SKM-1 treated with dmso at 0.1 percent for 144 hours (cell line): ENCODE measurements around the gene SDSL.

Source experiments
- DNase-seq: peaks from one replicate; lab custom pipeline; 2025; ENCODE audit not compliant: unreplicated experiment; lab: John Stamatoyannopoulos, UW

The SDSL gene

DNA sequence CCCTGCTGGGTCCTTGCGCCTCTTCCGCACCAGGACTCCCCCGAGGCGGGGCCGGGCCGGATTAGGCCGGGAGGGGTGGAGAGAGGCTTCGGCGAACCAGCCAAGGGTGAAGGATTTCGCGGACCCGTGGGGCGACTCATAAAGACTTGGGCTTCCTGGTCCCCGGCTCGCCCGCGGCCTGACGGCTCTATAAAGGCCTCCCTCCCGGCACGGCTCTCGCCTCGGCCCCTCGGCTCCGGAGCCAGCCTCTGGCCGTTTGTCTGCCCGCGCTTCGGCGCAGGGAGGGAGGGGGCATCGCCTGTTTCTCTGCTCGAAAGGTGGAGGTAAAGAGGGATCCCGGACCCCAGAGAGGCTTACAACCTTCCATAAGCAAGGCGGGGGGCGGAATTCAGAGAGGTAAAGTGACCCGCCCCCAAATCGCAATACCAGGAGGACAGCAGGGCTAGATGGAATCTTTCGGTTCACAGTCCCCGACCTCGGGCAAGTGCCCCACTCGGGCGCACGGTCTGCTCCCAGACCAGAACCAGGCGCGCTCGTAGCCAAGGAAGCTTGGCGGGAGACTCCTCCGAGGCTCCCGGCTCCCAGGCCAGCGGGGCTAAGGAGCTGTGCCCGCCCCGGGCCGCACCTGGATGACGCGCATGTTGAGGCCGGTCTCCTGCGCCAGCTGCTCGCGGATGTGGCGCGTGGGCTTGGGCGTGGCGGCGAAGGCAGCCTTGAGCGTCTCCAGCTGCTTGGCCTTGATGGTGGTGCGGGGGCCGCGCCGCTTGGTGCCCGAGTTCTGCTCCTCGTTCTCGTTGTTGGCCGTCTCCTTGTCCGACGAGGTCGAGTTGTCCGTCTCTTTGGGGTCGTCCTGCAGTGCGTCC lies 45.6 kb downstream of the SDSL start:
- DNase-seq: no peak

DNA sequence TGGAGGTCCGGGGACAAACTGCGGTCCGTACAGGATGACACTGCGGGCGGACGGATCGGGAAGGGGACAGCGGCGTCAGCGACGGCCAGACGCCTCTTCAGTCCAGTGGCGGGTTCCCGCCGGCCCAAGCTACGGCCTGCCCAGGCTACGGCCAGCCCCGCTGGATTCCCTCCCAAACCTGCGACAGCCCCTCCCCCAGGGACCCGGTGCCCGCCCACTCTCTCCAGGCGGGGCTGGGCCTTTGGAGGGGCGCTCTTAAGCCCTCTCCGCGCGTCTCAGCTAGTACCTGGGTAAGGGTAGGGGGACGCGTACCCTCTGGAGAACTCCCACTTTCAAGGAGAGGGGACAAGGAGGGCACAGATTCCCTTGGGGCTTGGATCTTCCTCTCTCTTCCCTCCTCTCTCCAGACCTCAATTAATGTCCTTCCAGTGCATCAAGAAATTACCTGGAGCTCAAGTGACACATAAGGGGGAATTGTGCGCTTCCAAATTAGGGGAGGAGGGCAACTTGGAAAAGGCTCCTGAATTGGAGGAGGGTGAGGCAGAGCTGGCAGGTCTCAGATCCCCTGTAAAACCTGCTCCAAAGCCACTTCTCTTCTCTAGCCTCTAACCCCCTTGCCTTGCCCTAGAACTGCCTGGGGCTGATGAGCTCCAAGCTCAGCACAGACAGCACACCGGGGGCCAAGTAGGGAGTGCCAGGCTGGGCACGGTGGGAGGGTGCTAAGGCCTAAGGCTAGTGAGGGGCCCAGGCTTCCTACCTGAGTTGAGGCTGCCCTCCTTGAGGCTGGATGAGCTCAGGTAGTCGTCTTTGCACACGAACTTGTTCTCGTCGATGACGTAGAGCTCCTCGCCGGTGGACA lies 46.4 kb downstream of the SDSL start:
- no peak for DNase-seq

DNA sequence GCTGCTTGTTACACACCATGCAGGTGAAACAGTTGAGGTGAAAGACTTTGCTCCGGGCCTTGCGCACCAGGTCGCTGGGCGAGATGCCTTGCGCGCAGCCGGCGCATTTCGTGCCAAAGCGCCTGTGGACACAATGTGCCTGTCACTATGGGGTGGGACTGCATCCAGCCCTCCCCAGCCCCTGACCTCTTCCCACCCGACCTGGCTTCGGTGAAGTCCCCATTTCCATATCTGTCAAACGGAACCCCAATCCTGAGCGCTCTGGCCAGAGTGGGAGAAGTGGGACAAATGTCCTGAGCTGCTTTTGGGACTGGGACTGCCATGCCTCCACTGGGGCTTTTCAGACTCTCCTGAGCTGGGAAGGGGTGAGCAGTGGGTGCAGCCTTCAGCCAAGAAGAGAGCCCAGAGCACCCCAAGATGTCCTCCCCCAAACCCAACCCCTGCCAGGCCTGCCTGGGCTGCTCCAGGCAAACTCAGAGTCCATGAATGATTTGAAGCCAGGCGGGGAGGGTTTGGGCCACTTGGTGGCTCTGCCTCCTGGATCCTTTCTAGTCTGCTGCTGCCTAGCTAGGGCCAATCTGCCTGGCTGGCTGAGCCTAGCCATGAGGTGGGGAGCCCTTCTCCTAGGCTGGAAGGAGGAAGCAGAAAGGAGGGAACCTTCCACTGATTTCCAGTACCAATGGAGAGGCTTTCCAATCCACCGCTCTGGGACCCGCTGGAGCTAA lies 47.2 kb downstream of the SDSL start:
- no peak for DNase-seq

DNA sequence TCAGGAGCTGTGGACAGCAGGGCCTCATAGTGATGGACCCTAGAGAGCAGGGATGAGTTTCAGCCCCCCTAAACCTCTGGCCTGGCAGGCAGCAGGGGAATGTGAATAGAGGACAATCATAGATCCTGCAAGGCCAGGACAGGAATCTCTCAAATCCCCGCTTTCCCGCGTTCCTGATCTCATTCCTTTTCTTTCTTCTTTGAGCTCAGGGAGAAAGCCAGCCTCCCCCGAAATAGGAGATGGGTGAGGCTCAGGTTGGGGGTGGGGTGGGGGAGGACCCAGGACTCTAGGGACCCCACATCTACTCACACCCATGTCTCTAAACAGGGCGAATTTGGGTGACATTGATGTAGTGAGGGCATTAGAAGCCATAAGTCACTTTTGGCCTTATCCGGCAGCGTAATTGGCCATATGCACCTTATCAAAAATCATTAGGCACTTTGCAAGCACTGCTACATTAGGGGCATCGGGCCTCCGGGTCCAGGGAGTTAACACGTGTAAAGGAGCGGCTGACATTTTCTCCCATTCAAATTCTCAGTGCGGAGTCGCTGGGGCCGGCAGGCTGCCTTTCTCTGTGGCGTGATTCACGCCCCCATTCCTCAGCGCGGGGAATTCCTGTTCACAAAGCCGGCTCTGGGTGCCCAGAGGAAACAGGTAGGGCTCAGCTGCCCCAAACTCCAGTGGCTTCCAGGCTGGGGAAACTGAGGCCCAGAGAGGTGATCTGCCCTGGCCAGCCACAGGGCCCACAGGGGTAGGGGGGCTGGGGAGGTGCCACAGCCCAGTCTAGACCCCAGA lies 48.0 kb downstream of the SDSL start:
- no peak for DNase-seq

DNA sequence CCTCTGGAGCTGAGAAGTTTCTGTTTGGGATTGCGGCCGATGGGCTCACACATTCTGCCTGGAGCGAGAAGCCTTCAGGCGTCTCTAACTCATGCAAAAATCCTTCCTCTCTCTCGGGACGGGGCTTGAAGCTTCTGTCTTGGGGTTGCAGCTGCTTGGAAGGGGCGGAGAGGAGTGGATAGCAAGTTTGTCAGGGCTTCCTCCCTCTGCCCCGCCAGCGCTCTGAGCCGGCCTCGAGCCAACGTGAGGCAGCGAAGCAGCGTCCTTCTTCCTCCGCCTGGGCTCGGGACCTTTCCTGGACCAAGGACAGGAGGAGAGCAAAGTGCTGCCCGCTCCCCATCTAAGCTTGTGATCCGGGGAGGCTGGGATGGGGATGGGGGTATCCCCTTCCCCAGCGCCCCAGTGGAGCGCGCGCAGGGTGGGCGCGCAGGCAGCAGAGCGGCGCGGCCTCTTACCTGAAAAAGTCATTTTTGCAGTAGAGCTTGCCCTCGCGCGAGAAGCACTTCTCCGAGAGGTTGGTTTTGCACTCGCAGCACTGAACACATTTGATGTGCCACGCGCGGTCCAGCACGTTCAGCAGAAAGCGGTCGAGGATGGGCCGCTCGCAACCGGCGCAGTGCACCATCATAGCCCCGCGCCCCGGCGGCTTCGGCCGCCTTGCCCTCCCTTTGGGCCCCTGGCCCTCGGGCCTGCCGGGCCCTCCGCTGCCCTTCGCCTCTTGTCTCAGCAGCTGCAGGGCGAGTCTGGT lies 48.9 kb downstream of the SDSL start:
- no peak for DNase-seq

DNA sequence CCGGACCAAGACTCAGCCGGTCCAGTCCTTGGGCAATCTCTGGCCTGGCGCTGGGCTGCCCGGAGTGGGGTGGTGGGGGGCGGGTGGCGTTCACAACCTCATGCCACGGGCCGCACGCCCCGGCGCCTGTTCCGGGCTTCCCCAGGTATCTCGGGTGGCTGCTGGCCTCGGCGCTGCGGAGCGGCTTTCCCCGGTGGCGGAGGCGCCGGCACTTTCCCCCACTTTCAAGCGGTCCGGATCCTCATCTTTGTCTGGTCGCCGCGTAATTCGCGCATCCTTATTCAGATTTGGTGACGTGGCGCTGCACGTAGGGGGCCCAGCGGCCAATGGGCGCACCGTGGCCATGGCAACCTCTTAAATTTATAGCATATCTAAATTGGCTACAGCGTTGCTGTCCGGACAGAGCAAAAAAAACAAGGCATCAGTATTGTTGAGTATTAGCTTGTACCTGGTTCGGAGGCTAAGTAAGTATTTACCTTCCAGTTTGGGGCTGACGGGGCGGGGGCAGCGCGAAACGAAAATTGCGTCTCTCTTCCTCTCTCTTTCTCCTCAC lies 49.5 kb downstream of the SDSL start, which contains the start of gene LHX5:
TSS of gene LHX5 (minus strand) at position 253 of the 553 bp plus-strand sequence. CDS start 373 bp downstream, outside the sequence.
- DNase-seq: no peak

DNA sequence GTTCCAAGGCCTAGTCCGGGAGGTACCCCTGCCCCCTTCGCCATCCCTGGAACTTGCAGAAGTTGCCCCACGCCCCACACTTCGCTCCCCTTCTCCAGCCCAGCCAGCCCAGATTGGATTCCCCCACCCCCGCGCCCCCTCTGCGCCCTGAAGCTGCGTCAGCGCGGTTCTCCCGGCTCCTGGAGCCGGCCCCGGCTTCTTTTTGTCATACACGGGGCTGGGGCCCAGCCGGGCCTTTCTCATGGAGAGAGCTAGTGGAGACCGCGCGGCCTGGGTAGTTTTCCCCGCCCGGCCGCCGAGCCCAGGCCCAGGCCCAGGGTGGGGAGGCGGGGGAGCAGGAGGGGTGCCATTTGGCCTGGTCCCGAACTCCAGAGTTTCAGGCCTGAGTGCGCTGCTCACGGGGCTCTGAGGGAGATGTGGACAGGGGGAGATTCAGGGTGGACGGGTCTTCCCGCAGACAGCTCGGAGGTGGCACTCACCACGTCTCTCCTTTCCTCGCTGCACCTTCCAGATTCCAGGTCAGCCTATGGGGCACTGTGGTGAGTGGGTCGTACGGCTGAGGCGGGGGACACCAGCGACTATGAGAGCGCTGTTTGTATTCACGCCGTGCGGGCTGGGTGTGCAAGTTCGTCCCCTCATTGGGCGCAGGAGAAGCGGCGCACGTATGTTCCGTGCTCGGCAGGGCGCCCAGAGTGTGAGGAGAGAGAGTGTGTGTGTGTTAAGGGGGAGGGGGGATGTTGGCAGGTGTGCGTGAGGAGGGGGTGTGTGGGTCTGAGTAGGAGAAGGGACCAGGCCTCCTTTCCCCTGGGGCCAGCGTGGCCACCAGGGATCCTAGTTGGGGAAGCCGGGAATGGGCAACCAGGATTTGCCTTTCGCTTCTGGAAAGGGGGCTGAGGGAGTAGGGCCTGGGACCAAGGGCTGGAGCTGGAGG lies 50.3 kb downstream of the SDSL start:
- DNase-seq: no peak

DNA sequence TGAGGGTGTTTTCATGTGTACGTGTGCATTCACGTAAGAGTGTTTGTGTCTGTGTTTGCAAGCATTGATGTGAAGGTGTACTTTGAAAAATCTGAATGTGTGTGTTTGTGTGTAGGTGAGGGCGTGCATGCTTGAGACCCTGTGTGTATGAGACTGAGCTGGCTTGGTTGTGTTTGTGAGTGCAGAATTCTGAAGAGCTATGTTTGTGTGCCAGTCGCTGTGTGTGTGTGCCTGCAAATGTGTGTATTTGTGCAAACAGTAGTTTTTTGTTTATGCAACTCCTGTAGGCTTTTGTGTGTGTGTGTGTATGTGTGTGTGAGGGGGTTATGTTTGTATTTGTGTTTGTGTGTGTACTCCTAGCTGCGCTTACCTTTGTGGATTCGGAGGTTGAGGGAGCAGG lies 51.2 kb downstream of the SDSL start:
- DNase-seq: no peak

DNA sequence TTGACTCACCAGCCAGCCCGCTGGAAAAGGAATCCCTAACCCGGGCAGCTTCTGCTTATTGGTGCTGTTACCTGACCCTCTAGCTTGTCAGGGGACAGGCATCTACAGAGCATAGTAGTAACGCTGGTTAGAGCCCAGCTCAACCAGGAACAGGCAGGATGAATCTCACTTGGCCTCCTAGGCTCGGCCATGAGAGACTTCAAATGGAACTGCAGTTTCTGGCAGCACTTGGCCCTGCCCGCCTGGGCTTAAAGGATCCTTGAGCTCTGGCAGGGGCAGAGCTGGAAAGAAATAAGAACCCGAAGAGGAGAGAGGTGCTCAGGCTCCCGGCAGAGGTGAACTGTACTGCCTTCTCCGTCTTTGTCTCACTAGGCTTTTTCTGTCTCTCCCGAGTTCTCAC lies 51.8 kb downstream of the SDSL start:
- no peak for DNase-seq

DNA sequence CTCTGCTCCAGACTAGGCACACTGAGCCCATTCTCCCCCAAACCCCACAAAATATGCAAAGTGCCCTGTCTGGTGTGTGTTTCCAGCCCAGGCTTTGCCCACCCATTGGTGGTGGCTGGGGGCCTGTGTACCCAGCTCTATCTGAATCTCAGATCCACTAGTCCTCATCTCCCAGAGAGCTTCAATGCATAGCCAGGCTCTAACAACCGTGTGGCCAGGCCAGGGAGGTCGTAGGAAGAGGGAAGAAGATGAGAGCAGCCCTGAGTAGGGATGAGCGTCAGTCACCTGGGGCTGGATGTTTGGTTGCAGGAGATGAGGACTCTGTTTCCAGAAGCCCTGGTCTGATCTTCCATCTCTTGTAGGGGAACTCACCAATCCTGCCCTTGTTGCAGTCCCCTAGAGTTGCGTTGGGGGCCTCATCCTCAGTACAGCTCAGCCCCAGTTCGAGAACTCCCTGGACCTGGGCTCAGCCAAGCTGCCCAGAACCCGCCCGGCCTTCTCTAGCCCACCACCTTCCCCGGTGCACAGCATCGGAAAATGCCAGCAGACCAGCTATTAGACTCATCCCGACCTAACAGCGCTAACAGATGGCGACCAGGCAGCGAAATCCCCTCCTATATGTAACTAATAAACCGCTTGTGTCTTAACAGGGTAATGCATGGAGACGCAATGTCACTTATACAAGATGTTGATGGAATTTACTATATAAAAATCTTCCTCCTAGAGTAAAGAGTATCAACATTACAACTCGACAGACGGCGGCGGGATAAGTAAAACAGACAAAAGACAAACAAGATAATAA lies 52.7 kb downstream of the SDSL start:
- no peak for DNase-seq

DNA sequence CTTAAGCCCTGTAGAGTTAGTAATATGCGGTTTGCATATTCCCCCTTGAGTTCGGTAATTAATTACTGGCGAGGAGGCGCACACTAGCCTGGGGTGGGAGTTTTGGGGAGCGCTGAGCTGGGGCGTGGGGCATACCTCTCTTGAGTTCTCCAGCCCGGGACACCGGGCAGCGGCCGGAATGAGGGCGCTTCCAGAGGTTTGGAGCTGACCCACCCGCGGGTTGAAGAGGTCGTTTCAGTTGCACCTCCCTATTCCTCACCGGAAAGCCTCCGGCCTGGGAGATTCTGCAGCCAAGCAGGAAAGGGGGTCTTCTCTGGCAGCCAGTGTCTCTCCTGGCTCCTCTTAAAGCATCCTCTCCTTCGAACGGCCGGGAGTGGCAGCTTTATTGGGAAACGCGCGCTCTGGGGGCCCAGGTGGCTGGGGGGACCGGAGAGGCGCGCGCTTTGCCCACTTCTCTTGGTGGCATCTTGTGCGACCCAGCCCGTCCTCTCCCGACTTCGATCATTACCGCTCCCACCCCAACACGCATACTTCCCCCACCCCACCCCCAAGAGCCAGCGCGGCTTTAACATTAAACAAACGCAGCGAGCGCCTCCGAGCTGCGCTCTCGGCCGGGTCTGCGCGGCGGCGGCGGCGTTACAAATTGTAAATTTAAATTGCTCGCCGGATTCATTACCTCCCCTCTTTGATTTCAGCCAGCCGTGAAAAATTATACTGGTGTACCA lies 53.4 kb downstream of the SDSL start:
- DNase-seq: no peak

DNA sequence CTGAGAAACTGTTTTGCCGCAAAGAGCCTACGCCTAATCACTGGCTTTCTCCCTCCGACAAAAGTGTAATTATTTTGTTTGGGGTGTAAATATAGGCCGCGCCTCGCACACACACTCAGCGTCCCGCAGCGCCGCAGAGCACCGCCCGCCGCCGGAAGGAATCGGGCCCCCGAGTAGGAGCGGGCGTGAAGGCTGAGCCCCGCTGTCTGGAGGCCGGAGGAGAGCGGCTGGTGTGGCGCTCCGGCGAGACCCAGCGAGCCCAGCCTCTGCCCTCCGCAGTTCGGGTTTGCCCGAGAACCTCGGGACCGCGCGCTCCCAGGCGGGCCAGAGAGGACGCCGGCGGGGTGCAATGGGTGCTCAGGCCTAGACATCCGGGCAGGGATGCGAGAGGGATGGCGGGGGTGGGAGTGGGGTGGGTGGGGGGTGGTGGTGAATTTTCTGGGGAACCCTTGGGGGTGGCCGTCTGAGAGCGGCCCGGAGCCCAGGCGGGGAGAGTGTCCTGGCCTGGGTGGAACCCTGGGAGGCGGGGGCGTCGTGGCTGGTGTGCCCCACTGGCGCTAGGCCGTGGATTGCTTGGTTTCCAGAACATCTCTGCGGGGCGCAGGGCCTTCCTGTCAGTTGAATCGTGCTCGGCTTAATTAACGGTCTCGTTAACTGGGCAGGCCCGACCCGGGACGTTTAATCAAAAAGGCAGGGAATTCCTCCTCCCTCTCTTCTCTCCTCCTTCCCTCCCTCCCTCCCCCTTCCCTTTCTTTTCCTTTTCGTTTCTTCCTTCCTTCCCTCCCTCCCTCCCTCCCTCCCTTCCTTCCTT lies 54.2 kb downstream of the SDSL start:
- DNase-seq: no peak

DNA sequence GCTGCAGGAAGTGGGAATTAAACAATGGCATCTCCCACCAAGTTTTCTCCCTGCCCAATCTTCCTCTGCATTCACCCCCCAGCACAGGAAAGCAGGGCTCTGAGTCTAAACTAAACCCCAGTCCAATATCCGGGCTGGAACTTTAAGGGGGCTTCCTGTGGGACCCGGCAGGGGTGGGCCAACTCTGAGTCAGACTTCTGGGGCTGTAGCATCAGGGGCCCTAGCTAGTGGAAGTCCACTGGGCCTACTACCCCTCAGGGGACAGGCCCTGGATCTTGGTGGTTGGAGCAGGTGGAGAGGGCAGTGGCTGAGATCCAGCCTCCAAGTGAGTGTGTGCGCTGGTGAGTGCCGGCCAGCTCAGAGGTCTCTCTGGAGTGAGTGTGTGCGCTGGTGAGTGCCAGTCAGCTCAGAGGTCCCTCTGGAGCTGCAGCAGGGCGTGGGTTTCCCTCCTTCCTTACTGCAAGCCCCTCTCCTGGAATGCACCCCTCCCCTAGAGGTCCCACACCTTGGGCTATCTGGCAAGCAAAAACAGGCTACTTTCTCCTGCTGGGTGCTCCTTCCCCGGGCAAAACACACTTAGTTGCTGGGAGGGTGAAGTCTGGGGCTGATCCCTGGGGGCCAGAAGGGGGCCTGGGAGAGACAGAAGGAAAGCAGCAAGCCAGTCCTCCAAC lies 55.1 kb downstream of the SDSL start:
- DNase-seq: no peak

DNA sequence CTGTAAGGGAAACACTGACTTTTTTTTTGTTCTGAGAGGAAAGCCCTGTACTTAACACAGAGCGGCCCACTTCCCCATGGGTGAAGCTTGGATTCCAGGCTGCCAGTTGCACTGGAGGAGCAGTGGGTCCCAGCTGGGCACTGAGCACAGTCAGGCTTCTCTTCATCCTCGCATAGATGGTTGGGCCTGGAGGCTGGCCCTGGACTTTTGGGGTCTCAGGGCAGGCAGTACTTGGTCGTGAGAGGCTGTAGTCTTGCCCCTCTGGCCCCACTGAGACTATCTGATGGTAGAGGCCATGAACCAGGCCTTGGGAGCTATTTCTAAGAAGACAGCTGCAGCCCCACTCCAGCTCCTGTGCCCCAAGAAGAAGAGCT lies 55.6 kb downstream of the SDSL start:
- no peak for DNase-seq

DNA sequence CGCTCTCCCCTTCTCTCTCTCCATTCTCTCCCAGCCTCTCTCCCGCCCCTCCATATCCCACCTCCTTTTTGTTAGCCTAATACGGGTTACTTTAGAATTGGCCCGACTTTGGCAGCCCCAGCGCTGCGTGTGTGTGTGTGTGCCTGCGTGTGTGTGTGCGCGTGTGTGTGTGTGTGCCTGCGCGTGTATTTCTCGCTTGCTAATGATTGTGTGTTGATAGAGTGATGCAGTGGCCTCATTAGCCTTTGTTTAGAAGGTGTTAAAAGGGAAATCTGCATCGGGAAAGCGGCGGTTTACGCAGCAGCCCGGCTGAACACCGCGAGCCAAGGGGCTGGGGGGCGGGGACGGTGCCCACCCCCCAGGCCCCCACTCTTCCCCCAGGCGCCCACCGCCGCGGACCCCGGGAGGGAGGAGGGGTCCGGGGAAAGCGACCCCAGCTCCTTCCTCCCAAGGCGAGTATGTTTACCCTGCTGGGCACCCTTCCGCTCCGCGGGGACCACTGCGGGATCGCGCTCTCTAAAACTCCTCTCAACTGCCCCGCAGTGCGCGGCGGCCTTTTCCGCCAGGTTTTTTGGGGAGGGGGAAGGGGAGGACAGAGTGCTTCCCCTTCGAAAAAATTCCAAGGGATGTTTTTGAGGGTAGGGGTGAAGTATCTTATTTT lies 56.3 kb downstream of the SDSL start:
- DNase-seq: no peak
